Right forelimb (tissue), 1 donor: Measurements from ENCODE around the gene POFUT2.
"Not testable (repeated sequence)": the region's sequence is repeated elsewhere in the genome, so short reads cannot be mapped to it uniquely, and the experiment has no call there.

Experiments used
- DNase-seq: peaks from one replicate; pipeline ENCODE4 v3.0.0-alpha.2; 2018

POFUT2 gene

GRCh38 chr21:45325206-45326168 lies 37.8 kb upstream of the POFUT2 start:
- DNase-seq, result peak; percentile 44

- peak; percentile 55 for DNase-seq
Measured at GRCh38 chr21:45324489-45325205, 37.0 kb upstream of the POFUT2 start.

GRCh38 chr21:45323487-45324311 lies 36.0 kb upstream of the POFUT2 start:
- peak; percentile 41 for DNase-seq

- DNase-seq, result no peak
Measured at GRCh38 chr21:45322960-45323461, 35.3 kb upstream of the POFUT2 start.

- peak; percentile 28 for DNase-seq
Measured at GRCh38 chr21:45322231-45322959, 34.7 kb upstream of the POFUT2 start.

- peak; percentile 44 for DNase-seq
Measured at GRCh38 chr21:45320261-45321025, 32.7 kb upstream of the POFUT2 start.

- DNase-seq, result peak; percentile 58
Measured at GRCh38 chr21:45319461-45320211, 31.9 kb upstream of the POFUT2 start.

GRCh38 chr21:45318556-45319404 lies 31.1 kb upstream of the POFUT2 start:
- DNase-seq, result peak; percentile 49

GRCh38 chr21:45318146-45318555 lies 30.5 kb upstream of the POFUT2 start:
- no peak for DNase-seq

GRCh38 chr21:45317398-45318145 lies 29.9 kb upstream of the POFUT2 start:
- DNase-seq, result peak; percentile 29

GRCh38 chr21:45316871-45317397 lies 29.2 kb upstream of the POFUT2 start:
- DNase-seq, result peak; percentile 38

- DNase-seq, result not testable (repeated sequence)
Measured at GRCh38 chr21:45315676-45316470, 28.2 kb upstream of the POFUT2 start.

- DNase-seq, result no peak
Measured at GRCh38 chr21:45313682-45314081, 26.0 kb upstream of the POFUT2 start.

GRCh38 chr21:45313015-45313414 lies 25.3 kb upstream of the POFUT2 start:
- DNase-seq, result no peak

GRCh38 chr21:45312296-45312695 lies 24.6 kb upstream of the POFUT2 start:
- no peak for DNase-seq

GRCh38 chr21:45310459-45310858 lies 22.8 kb upstream of the POFUT2 start:
- peak; percentile 38 for DNase-seq

- no peak for DNase-seq
Measured at GRCh38 chr21:45309987-45310381, 22.3 kb upstream of the POFUT2 start.
